Mucosa of gallbladder (tissue), 1 donor: ENCODE results near the gene SH3RF3. TPM values are rescaled to one million over a fixed set of nuclear protein-coding genes. Genes with fewer than 3 reads are reported as not detected.

ENCODE experiments used
- DNase-seq: peaks from one replicate; pipeline ENCODE4 v3.0.0-alpha.2; 2020; ENCODE audit warnings: low spot score
- total RNA-seq: library from RNA; stranded (reverse); gene quantifications from one replicate; pipeline ENCODE4 v1.2.1, GENCODE V29; 2021
- donor health status: DM: no; HTN: no; CAD: no.

The SH3RF3 gene
- total RNA-seq, 1 donor from 2014 or later, result 11.5 TPM

DNA sequence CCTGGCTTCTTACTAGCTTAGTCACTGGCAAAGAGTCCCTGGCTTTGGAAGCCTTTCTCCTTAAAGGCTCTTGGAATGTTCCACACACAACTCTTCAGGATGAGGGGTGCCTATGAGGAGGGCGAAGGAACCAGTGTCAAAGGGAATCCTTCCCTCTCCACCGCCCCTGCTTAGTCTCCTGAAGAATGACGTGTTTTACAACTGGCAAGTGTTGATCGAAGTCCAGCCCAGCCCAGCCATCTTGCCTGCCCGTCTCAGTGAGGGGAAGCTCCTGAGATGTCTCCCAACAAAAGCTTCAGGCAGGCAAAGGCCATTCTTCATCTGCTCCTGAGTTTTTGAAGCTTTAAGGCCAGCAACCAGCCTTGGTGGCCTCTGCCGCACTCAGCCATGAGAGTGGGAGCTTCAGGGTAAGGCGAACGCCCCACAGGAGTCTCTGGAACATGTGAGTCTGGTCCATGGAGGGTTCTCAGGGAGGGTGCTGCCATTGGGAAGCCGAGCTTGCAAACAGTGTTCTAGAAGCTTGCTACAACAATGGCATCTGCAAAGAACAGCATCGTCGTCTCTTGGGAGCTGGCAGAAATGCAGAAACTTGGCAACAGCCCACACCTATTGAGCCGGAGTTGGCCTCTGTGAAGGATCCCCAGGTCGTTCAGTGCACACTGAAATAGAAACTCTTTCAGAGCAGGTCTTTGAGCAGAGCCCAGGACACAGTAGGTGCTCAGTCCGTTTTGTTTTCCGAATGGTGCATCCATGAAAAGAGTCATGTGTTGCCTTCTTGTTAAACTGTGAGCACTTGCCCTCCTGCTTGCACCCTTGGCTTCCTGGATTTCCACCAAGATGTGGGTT is 264.0 kb downstream of the SH3RF3 start:
- no peak for DNase-seq

- no peak for DNase-seq
Observed at GRCh38 chr2:109393662-109393972, 264.6 kb downstream of the SH3RF3 start.

DNA sequence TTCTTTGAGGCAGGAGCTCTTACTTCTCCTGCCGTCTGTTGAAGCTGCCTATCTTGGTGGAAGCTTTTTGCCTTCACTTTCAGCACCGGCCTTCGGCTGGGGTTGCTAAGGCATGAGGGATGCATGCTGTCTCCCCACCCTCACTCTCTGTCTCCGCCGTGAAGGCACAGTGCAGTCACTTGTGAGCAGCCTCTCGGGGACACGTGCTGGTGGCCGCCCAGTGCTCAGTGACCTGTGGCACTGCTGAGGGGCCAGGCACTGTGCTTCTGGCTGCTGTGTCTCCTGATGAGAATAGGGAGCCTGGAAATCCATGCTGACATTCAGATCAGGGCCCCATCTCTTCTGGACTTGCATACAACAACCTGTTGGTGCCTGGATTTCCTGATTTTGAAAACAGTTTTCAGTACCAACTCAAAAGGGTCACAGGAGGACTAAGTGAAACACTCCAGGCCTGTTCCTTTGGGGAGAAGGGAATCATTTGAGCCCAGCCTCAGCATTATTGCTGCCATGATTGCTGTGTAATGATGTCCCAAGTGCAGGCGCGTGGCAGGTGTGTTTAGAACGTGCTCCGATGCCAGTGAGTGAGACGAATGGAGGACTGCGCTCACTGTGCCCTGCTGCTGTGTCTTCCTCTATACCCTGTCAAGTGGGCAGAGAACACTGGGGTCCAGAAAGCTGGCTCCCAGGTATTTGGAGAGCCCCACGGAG is 266.6 kb downstream of the SH3RF3 start:
- DNase-seq, result no peak

DNA sequence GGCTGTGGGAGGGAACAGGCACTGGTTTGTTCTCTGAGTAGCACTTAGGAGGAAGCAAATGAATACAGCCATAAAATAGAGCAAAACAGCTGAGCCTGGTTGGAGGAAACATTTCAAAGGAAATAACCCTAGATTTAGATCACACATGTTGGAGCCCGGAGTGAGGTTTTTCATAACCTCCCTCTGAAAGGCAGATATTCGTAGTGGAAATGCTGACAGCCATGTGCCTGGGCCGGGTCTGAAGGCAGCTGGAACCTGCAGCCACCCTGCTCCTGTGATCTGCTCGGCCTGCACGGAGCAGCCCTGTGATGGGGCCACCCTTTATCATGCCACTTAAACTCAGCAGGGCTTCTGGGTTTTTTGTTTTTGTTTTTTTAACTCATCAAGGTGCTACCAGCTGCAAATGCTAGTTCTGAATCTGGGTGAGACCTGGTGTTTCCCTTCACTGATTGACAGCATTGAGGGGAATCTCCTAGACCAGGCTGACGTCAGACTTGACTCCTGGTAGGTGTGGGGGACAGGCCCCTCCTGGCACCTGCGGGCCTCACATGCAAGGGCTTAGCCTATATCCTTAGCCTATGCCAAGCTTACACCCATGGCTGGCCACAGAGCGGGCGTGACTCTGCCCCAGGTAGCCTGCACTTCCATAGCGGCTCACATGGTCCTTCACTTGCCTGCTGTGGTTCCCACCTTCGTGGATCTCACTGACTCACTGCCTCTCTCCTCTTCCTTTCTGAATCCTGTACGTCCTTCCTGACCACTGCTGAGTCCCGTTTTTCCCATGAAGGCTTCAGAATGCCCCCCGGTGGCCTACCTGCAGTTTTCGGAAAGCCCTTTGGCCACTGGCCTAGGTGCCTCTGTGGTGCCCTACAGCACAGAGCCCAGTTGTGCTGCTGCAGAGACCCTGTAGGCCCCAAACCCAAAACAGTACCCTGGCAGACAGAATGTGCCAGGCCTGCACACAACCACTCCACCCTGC is 267.5 kb downstream of the SH3RF3 start:
- DNase-seq, result no peak

DNA sequence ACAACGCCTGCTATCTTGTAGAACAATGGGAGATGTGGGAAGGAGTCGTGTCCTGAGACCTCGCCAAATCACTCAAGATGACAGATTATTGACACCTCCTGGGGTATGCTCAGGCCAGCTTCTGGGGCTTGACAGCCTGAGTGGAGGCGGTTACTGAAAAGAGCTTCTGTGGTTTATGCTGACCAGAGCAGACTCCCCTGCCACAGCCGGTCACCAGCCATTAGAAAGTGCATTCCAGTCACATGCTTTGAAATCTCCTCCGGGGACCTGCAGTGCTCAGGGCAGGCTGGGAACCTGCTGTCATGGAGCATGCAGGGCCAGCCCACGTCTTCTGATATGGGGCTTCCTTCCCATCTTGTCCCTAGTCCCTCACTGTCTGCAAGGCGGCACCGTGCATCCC is 268.9 kb downstream of the SH3RF3 start:
- DNase-seq, result no peak

GRCh38 chr2:109398366-109399015 is 269.5 kb downstream of the SH3RF3 start:
- no peak for DNase-seq

DNA sequence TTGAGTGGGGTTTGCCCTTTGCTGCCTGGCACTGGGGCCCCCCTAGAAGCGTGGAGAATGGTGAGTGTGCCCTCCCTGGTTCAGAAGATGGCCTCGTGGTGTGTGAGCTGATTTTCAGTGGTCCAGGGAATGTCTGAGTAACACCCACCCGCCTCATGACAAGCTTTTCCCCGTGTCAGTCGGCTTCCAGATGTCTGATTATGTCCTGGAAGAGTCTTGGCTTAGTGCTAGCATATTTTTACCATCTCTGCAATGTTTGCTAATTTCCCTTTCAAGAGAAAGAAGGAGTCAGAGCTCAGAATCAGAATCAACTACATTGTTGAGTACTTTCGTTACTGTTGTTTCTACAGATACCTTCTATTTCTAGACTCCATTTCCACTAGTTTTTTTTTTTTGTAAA is 270.1 kb downstream of the SH3RF3 start:
- no peak for DNase-seq

- no peak for DNase-seq
Observed at GRCh38 chr2:109400102-109400501, 271.1 kb downstream of the SH3RF3 start.

GRCh38 chr2:109401370-109401769 is 272.4 kb downstream of the SH3RF3 start:
- DNase-seq, result no peak

GRCh38 chr2:109402180-109402579 is 273.2 kb downstream of the SH3RF3 start:
- DNase-seq, result no peak

DNA sequence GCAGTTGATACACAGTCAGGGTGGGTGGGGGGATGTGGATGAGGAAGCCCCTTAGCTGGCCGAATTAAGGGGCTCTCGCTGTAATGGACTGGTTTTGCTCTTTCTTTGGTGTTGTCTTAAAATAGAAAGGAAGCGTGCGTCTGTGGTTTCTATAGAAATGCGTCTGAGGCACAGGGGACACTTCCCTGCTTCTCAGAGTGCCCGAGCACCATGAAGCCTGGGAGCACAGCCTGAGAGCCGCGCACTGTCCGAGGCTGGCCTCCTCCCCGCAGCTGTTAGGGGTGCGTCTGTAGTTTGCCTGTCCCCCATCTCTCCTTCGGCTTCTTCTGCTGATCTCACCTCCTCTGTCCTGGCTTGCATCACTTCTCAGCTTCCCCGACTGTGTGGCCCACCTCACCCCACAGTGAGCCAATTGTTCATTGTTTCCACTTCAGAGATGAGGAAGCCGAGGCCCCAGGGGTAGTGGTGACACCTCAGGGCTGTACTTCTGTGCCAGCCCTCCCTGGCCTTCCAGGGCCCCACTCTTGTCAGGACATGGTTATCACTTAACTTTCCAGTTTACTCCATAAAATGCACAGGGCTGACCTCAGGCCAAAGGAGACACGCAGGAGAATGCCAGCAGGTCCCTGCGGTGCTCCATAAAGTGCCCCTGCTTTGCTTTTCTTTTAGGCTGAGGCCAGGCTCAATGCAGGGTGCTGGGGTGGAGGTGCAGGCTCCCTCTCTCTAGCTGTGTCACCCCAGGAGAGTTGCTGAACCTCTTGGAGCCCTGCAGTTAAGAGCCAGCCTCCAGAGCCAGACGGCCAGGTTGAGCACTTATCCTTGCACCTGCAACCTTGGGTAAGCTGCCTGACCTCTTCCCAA is 274.2 kb downstream of the SH3RF3 start:
- no peak for DNase-seq

DNA sequence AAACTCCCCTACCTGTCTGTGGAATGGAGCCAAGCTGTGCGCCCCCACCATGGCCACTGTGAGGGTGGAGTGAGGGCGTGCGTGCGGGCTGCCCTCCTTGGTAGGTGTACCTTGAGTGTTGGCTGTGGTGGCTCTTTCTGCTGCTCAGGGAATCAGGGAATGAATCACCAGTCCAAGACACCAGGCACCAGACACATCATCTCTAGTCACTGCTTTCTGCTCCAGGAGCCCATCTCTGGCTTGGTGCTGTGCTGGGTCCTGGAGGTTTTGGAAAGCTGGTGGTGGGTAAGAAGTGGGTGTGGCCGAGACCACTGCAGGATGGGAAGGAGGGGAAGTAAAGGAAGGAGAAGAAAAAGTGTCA is 274.8 kb downstream of the SH3RF3 start:
- no peak for DNase-seq

DNA sequence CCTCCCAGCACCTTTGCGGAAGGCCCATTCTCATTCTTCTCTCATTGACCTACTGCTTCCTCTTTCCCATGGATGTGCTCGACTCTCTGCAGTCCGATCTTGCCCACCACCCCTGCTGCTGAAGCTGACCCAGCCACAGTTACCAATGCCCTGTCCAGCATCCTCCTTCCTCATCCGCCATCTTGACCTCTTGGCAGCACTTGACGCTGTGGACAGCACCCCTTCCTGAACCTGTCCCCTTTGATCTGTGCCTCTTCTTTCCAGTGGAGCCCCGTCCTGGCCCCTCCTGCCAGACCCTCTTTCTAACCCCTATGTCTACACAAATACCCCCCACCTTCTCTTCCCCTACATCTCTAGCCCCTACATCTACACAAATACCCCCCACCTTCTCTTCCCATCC is 275.7 kb downstream of the SH3RF3 start:
- DNase-seq, result no peak

GRCh38 chr2:109405873-109406272 is 276.9 kb downstream of the SH3RF3 start:
- no peak for DNase-seq

GRCh38 chr2:109406301-109406700 is 277.3 kb downstream of the SH3RF3 start:
- no peak for DNase-seq

DNA sequence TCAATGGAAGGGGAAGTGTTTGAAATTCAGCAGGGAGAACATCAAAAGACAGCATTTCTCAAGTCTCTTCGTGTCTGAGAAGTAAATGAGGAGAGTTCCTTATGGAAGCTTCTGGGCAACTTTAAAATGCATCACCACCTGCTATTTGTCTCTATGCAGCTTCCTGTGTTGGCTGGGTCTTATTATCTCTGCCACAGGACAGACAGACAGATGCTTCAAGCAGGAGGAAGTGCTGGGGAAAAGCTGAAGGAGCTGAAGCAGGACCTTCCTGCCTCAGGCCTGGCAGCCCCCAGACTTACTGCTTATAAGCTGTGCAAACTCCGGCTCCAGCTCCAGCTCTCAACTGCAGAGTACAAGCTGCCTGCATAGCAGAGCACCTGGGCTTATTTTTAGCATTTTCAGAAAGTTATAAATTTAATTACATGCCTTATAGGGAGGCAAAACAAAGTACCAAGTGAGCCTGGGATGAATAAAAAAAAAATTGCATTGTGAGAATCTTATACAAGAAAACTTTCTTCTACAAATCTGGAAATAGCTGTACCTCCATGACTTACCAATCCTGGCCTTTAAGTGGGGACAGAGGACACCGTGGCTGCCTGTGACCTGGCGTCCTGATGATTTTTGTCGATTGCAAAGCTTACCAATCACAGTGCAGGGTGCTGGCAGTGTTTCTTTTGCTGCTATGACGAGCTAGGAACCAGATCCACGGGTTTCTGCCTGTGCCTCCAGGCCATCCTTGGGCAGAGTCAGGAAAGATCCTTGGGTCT is 278.5 kb downstream of the SH3RF3 start:
- DNase-seq, result no peak

DNA sequence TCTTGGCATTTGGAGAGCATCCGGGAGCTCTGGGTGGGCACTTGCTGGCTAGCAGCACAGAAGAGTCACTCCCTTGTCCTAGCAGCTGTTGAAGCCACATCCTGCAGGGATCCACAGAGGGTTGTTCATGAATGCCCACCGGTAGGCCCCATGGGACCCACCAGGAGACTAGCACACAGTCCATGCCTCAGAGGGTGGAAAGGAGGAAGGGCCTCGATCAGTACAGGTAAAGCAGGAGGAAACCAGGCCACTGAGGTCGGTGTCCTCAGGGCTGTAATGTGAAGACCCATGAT is 279.0 kb downstream of the SH3RF3 start:
- no peak for DNase-seq

DNA sequence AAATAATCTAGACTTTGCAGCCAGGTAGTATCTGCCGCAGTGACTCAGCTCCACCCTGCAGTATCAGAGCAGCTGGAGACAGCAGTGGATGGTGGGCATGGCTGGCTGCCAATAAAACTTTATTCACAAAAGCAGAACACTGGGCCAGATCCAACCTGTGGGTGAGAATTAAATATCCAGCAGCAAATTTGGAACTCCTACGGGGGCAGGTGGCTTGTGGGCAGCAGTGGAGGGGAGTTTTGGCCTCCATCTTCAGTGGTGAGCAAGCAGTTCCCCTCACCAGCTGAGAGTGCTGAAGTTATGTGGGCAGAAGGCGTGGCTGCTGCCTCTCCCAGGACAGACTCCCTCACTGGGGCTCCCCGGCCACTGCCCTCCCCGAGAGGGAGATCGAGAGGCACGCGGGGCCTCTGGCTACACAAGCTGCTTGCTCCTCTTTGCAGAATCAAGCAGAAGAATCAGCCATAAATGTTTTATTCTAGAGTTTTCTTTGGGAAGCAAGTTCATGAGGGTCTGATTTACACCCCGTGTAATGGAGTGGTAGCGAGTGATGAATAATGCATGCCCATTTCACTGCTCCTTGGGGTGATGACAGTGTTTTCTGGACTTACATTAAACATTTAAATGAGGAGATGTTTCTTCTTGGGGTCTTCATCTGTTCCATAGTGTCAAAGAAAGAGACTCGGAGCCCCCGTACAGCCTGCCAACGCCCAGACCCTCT is 280.5 kb downstream of the SH3RF3 start:
- DNase-seq, result no peak

- DNase-seq, result no peak
Observed at GRCh38 chr2:109410039-109410815, 281.2 kb downstream of the SH3RF3 start.
